HFF-Myc (cell line): ENCODE measurements around the gene FILIP1L.

Experiments used
- DNase-seq: peaks from one replicate; pipeline ENCODE4 v3.0.0-alpha.2; 2011; ENCODE audit warnings: low read depth; ENCODE audit errors: extremely low read depth
- H3K4me3 ChIP-seq: replicated peaks from 2 replicates; pipeline ENCODE4 v1.5.1; 2011; ENCODE audit warnings: low read depth, mild to moderate bottlenecking, control low read depth, low read length
- TF ChIP-seq, protein P1 (sequence below): IDR thresholded peaks from 2 replicates; pipeline ENCODE4 v1.5.1; 2012; ENCODE audit warnings: mild to moderate bottlenecking, low read depth, low read length, control low read depth; ENCODE audit errors: missing control alignments

The FILIP1L gene

DNA sequence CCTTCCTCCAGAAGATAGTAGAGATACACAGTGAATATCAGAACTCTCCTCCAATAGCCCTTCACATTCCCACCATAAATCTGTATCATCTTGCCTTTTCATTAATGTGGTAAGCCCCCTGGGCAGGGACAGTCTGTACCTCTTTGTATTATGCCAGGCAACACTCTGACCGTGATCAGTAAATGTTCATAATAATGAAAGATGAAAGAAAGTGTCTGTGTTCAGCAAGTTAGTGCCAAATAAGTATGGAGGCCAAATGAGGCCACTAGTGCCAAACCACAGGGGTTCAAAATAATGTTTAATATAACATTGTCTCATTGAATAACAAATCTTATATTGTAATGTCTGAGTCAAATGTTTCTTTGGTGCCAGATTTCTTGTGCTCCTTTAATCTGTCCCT, 192.3 kb downstream of the FILIP1L start:
- DNase-seq = no peak
- TF ChIP-seq, protein P1, sequence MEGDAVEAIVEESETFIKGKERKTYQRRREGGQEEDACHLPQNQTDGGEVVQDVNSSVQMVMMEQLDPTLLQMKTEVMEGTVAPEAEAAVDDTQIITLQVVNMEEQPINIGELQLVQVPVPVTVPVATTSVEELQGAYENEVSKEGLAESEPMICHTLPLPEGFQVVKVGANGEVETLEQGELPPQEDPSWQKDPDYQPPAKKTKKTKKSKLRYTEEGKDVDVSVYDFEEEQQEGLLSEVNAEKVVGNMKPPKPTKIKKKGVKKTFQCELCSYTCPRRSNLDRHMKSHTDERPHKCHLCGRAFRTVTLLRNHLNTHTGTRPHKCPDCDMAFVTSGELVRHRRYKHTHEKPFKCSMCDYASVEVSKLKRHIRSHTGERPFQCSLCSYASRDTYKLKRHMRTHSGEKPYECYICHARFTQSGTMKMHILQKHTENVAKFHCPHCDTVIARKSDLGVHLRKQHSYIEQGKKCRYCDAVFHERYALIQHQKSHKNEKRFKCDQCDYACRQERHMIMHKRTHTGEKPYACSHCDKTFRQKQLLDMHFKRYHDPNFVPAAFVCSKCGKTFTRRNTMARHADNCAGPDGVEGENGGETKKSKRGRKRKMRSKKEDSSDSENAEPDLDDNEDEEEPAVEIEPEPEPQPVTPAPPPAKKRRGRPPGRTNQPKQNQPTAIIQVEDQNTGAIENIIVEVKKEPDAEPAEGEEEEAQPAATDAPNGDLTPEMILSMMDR = no peak
- H3K4me3 ChIP-seq = no peak overlapping the region

DNA sequence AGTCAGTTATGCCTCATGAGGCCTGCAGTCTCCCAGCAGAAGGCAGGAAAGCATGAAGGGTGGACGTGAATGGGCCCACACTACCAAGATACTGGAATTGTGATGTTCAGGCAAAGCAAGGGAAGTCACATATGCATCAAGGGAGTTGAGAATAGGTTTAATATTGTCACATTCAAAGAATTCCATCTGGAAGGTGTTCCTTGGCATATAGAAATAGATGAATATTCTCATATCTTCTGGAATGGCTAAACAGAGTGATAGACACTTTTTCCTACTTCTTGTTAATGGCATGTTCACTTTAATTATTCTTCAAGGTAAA, 193.0 kb downstream of the FILIP1L start:
- TF ChIP-seq, protein P1 = no peak
- no peak overlapping the region for H3K4me3 ChIP-seq
- DNase-seq = no peak

DNA sequence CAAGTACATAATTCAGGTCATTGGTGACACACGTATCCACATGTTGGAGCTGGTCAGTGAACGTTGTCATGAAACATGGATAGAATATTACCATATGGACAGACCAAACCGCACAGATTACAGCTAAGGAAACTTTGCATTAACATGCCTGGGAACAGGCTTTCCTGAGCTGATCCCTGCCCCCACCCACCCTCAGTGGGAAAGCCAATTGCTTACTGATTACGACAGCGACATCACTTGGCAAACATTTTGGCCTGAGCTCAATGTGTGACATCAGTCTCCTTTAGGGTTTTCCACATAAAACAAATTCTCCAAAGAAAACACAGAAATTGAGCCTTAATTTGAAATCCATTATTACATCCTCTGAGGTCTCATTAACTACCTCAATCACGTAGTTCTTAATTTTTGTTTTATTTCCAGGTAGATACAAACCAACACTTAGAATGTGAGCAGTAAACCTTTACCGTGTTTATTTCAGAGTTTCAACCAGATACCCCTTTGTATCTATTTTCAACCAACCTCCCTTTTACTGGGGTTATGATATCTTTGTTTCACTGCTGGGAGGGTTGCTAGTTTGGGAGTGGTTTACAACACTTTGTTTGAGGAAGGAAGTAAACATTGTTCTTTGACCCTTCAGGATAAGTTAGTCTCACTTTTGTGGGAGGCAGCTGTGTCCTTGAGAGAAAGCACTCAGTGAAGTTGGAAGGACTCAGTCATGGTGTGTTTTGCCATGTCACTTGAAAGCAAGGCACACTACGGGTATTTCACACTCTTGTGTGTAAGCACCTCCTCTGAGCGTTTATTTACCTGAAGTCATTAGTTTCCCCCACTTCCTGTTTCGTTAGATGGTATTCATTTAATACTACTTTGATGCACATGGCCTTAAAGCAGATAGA, 193.6 kb downstream of the FILIP1L start:
- no peak overlapping the region for H3K4me3 ChIP-seq
- DNase-seq = no peak
- TF ChIP-seq, protein P1 = no peak

DNA sequence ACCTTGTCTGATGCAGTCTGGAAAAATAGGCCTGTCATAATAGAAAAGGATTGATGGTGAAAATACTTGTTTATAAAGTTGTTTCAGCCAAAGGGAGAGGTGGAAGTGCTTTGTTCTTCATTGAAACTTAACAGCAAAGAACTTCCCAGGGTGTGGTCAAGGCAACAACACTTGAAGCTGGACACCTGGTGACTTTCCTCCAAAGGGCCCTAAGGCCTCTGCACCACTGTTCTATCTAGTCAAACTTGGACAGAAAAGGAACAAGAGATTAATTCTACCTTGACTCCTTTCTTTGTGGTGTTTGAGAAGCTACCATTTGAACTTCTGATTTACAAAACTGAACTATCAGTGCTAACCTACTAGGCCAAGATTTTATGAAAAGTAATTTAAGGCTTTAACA, 194.6 kb downstream of the FILIP1L start:
- TF ChIP-seq, protein P1 = no peak

DNA sequence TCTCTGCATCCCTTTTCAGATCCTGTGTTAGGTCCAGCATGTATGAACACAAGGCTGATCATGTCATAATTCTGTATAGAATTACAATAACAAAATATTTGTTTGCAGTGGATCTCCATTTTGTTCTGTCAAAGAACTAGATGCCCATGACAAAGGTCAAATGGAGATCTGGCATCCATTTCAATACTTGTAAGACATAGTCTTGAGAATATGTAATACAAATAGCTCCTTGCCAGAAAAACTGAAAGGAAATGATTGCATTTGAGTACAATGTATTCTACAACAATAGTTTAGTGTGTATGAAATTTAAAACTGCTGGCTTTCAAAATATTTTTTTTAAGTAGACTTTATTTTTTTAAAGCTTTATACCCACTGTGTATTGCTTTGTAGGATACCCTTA, 195.6 kb downstream of the FILIP1L start:
- TF ChIP-seq, protein P1 = no peak
- H3K4me3 ChIP-seq = no peak overlapping the region
- DNase-seq = no peak

More for the DNA sequence above, 194.6 kb downstream of the FILIP1L start:
- H3K4me3 ChIP-seq = no peak overlapping the region
- no peak for DNase-seq

DNA sequence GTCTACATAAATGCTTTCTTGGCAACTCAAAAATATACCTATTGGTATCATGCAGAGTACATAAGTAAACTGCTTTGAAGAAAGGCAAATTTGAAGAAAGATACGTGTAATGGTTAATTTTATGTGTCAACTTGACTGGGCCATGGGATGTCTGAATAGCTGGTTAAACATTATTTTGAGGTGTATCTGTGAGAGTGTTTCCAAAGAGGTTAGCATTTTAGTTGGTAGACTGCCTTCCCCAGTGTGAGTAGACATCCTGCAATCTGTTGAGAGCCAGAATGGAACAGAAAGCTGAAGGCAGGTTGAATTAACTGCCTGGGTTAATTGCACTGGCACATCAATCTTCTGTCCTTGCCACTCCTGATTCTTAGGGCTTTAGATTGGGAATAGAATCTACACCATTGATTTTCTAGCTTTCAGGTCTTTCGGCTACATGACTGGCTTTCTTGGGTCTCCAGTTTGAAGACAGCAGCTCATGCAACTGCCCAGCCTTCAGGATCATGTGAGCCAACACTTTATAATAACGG, 198.3 kb downstream of the FILIP1L start:
- TF ChIP-seq, protein P1 = no peak
- no peak overlapping the region for H3K4me3 ChIP-seq
- DNase-seq = no peak

DNA sequence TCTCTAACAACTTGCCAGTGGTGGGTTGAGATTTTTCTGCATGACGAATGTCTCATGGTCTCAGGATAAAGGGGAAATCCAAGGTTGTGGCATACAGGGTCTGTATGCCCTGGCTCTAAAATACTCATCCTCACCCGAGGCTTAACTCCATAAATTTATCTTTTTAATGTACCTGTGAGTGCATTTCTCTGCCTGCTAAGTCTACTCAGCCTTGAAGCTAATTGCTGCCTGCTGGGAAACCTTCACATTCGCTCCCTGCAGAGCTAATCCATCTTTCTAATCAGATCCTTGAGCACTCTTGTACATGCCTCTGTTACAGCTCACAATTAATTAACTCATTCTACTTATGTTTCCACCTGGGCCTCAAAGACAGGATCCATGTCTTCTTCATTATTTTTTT, 202.9 kb downstream of the FILIP1L start:
- H3K4me3 ChIP-seq = no peak overlapping the region
- no peak for DNase-seq
- TF ChIP-seq, protein P1 = no peak
